Stimulated activated memory B cell treated with anti-CD40 and anti-IgM and Interleukin-4, amounts not matched to agents 10 μg/mL and 1 μg/mL and 100 μg/mL, for 72 hours (primary cell): ENCODE results near the gene COL11A1.
"Not testable (repeated sequence)": the region's sequence is repeated elsewhere in the genome, so short reads cannot be mapped to it uniquely, and the experiment has no call there.

ENCODE experiments used
- ATAC-seq: fragments of 150-1000 bp; cut with Tn5 transposase; 2 replicates; pipeline ENCODE4 v1.10.0; 2021
- H3K27ac Mint-ChIP-seq: one replicate; pipeline ENCODE4 v1.8.0; 2022; ENCODE audit warnings: mild to moderate bottlenecking, mixed read lengths
- H3K27me3 Mint-ChIP-seq: one replicate; pipeline ENCODE4 v1.8.0; 2022; ENCODE audit warnings: mixed read lengths
- H3K36me3 Mint-ChIP-seq: one replicate; pipeline ENCODE4 v1.8.0; 2022; ENCODE audit warnings: mixed read lengths
- H3K4me1 Mint-ChIP-seq: one replicate; pipeline ENCODE4 v1.8.0; 2022; ENCODE audit warnings: mixed read lengths
- H3K4me3 Mint-ChIP-seq: one replicate; pipeline ENCODE4 v1.8.0; 2022; ENCODE audit warnings: mild to moderate bottlenecking, moderate library complexity, mixed read lengths
- H3K9me3 Mint-ChIP-seq: one replicate; pipeline ENCODE4 v1.8.0; 2022; ENCODE audit warnings: mixed read lengths

Gene COL11A1

DNA sequence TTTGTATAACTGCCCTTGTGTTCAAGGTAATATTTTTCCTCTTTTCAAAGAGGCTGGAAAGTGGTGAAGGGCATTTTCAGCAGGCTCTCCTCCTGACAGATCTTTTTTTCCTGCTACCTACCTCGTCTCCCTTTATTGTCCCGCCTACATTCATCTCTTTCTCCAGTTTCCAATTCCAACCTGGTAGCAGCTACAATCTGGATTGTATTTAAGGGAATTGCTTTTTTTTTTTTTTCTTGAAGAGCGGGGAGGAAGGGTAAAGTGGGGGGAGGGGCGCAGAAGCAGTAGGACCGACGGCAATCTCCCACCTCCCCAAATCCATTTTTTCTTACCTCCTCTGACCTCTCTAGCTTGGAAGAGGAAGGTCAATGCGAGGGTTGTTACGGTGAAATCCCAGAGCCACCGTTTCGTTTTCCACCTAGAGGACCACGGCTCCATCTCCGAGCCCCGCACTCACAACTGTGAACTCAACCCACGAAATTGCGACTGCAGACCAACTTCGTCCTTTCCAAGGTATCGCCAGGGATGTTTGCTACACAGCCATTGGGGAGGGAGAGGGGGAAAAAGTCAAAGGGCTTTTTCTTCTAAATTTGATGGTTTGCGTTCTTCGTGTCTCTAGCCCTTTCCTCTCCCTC is 464 bp downstream of the COL11A1 start:
- ATAC-seq = no peak
- no peaks in the 10 kb centered on the region for H3K36me3 Mint-ChIP-seq
- H3K27ac Mint-ChIP-seq = no peak overlapping the region
- peaks cover 10% of the 10 kb centered on the region for H3K4me1 Mint-ChIP-seq
- H3K9me3 Mint-ChIP-seq = no peaks in the 10 kb centered on the region
- H3K27me3 Mint-ChIP-seq = peaks cover 31% of the 10 kb centered on the region
- H3K4me3 Mint-ChIP-seq = no peak overlapping the region

- H3K27ac Mint-ChIP-seq = no peak overlapping the region
- peak; percentile 41 for ATAC-seq
- peaks cover 31% of the 10 kb centered on the region for H3K27me3 Mint-ChIP-seq
- H3K4me1 Mint-ChIP-seq = peaks cover 10% of the 10 kb centered on the region
- no peaks in the 10 kb centered on the region for H3K9me3 Mint-ChIP-seq
- H3K4me3 Mint-ChIP-seq = peak overlapping the region; percentile 3
- H3K36me3 Mint-ChIP-seq = no peaks in the 10 kb centered on the region
Observed at GRCh38 chr1:103106426-103107341, 1.6 kb downstream of the COL11A1 start.

- Mint-ChIP-seq H3K27me3 (no peaks in the 10 kb centered on the region), H3K4me1 (no peaks in the 10 kb centered on the region), H3K4me3 (no peak overlapping the region), H3K27ac (no peak overlapping the region), H3K9me3 (no peaks in the 10 kb centered on the region), H3K36me3 (no peaks in the 10 kb centered on the region)
- ATAC-seq = peak; percentile 50
Observed at GRCh38 chr1:103101399-103101798, 6.9 kb downstream of the COL11A1 start.

DNA sequence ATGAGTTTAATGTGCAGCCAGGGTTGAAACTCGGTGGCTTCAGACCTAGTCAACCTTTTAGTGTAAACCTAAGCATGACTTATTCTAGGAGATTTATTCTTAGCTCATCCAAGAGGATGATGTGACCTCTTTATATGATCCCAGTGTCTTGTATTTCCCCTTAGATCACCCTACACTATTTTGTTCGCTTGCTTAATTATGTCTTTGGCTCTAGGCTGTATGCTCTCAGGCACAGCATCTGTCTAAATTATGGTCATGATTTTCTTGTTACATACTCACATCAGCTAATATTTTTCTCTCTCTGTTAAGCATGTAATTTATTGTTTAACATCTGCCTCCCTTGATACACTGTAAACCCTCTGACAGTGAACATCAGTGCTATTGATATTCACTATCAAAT is 19.1 kb downstream of the COL11A1 start:
- Mint-ChIP-seq H3K9me3 (no peaks in the 10 kb centered on the region), H3K27ac (no peak overlapping the region), H3K27me3 (no peaks in the 10 kb centered on the region), H3K4me1 (no peaks in the 10 kb centered on the region), H3K4me3 (no peak overlapping the region), H3K36me3 (no peaks in the 10 kb centered on the region)
- ATAC-seq = no peak

- Mint-ChIP-seq H3K4me3 (no peak overlapping the region), H3K27me3 (no peaks in the 10 kb centered on the region), H3K9me3 (no peaks in the 10 kb centered on the region), H3K27ac (no peak overlapping the region), H3K4me1 (no peaks in the 10 kb centered on the region), H3K36me3 (no peaks in the 10 kb centered on the region)
- ATAC-seq = no peak
Observed at GRCh38 chr1:103087256-103087655, 21.1 kb downstream of the COL11A1 start.

DNA sequence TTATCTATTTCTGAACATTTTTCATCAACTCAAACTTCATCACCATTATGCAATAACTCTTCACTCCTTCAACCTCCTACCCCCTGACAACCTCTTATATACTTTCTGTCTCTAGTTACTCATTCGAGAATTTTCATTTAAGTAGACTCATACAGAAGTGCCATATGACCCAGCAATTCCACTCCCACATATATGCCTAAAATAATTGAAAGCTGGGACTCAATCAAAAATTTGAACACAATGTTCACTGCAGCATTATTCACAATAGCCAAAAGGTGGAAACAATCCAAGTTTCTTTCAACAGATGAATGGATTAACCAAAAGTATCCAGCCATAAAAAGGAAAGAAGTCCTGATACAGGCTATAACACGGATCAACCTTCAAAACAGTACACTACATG is 24.1 kb downstream of the COL11A1 start:
- ATAC-seq = no peak
- no peaks in the 10 kb centered on the region for H3K27me3 Mint-ChIP-seq

DNA sequence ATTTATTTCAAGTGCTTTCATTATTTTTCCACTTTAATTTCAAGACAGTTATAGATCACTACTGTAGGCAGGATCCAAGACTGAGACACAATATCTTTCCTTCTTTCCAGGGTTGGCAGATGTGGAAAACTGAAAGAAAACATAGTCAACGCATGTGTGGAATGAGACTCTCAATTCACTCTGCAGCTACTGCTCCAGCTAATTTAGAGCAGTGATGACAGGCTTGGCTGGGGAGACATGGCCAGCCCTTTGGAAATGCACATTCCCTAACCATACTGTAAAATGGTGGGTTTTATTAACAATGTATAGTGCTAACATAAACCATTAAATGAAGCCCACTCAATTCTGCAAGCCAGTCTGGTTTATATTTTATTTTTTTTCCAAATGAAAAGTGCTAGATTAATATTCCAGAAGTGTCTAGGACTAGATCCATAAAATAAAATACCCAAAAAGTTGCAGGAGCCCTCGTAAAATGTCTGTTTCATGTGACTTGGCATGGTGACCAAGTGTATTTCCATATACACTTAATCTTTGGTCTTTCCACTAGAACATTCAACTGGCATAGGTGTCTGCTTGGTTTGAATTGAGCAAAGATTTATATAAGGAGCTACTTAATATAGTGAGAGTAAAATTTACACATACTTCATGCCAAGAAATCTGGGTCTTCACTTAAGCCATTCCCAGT is 32.9 kb downstream of the COL11A1 start:
- no peak for ATAC-seq
- no peaks in the 10 kb centered on the region for H3K4me1 Mint-ChIP-seq
- H3K27me3 Mint-ChIP-seq = no peaks in the 10 kb centered on the region
- H3K9me3 Mint-ChIP-seq = peaks cover 3% of the 10 kb centered on the region
- no peak overlapping the region for H3K27ac Mint-ChIP-seq
- H3K36me3 Mint-ChIP-seq = no peaks in the 10 kb centered on the region
- H3K4me3 Mint-ChIP-seq = no peak overlapping the region

More for the DNA sequence above, 24.1 kb downstream of the COL11A1 start:
- no peak overlapping the region for H3K27ac Mint-ChIP-seq
- H3K4me3 Mint-ChIP-seq = no peak overlapping the region
- no peaks in the 10 kb centered on the region for H3K36me3 Mint-ChIP-seq
- no peaks in the 10 kb centered on the region for H3K4me1 Mint-ChIP-seq
- H3K9me3 Mint-ChIP-seq = no peaks in the 10 kb centered on the region

DNA sequence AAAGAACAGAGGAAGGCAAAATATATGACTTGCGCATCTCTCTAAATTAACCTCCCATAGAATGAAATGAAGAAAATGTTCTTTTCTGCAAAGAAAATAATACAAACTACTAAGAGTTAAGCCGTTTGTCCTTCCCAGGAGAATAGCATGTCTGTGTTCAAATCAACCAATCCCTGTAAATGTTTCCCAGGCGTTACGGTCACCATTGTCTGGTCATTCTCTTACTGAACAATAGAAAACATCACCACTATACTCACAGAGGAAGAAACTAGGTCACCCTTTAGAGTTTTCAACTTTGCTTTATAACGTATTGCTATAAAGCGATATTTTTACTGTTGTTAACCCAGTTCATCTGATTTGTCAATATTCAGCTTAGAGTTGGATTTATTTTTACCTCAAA is 34.1 kb downstream of the COL11A1 start:
- Mint-ChIP-seq H3K36me3 (no peaks in the 10 kb centered on the region), H3K27ac (no peak overlapping the region), H3K9me3 (peaks cover 3% of the 10 kb centered on the region), H3K4me1 (no peaks in the 10 kb centered on the region), H3K4me3 (no peak overlapping the region), H3K27me3 (no peaks in the 10 kb centered on the region)
- no peak for ATAC-seq

DNA sequence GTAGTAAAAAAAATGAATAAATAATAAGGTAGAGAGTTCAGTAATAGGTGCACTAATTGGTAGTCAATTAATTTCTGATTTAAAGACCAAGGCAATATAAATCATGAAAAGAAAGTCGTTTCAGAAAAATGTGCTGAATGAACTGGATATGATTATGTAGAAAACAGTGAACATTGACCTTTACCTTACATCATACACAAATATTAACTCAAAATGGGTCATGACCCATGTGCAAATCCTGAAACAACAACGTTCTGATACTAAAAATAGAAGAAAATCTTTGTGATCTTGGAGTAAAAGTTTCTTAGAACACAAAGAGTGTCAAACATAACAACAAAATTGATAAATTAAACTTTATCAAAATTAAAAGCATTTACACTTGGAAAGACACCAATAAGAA is 39.1 kb downstream of the COL11A1 start:
- Mint-ChIP-seq H3K27me3 (no peaks in the 10 kb centered on the region), H3K36me3 (no peaks in the 10 kb centered on the region), H3K4me1 (no peaks in the 10 kb centered on the region), H3K4me3 (no peak overlapping the region), H3K9me3 (no peaks in the 10 kb centered on the region), H3K27ac (no peak overlapping the region)
- ATAC-seq = no peak

DNA sequence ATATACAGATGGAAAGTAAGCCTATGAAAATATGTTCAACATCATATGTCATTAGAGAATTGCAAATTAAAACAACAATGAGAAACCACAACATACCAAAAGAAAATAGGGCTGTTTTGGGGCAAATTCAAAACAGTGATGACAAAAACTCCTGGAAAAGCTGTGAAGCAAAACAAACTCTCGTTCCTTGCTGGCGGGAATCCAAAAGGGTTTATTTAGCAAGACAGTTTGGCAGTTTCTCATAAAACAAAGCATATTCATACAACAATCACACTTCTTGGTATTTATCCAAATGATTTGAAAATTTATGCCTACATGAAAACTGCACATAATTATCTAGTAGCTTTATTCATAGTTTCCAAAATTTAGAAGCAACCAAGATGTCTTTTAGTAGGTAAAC is 44.4 kb downstream of the COL11A1 start:
- no peaks in the 10 kb centered on the region for H3K36me3 Mint-ChIP-seq
- ATAC-seq = no peak
- no peaks in the 10 kb centered on the region for H3K27me3 Mint-ChIP-seq
- H3K9me3 Mint-ChIP-seq = no peaks in the 10 kb centered on the region
- no peaks in the 10 kb centered on the region for H3K4me1 Mint-ChIP-seq
- H3K27ac Mint-ChIP-seq = no peak overlapping the region
- H3K4me3 Mint-ChIP-seq = no peak overlapping the region

DNA sequence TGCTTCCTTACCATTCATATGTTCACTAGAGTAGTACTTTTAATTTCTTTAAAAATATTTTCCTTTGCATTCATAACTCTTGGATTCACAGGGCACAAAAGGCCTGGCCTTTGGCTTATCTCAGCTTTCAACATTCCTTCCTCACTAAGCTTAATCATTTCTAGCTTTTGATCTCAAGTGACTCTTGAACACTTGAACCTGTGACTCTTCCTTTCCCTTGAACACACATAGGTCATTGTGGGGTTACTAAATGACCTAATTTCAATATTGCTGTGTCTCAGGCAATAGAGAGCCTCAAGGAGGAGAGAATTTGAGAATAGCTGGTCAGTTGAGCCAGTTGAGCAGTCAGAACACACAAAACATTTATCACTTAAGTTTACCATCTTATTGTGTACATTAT is 49.9 kb downstream of the COL11A1 start:
- Mint-ChIP-seq H3K27me3 (no peaks in the 10 kb centered on the region), H3K4me1 (no peaks in the 10 kb centered on the region), H3K9me3 (no peaks in the 10 kb centered on the region), H3K36me3 (no peaks in the 10 kb centered on the region), H3K27ac (no peak overlapping the region), H3K4me3 (no peak overlapping the region)
- ATAC-seq = no peak

GRCh38 chr1:103056423-103056822 is 51.9 kb downstream of the COL11A1 start:
- no peak for ATAC-seq
- Mint-ChIP-seq H3K36me3 (no peaks in the 10 kb centered on the region), H3K9me3 (no peaks in the 10 kb centered on the region), H3K27me3 (no peaks in the 10 kb centered on the region), H3K4me1 (no peaks in the 10 kb centered on the region), H3K4me3 (no peak overlapping the region), H3K27ac (no peak overlapping the region)

- H3K9me3 Mint-ChIP-seq, H3K27me3 Mint-ChIP-seq, H3K36me3 Mint-ChIP-seq, H3K27ac Mint-ChIP-seq, ATAC-seq, H3K4me3 Mint-ChIP-seq, H3K4me1 Mint-ChIP-seq: not testable (repeated sequence)
Observed at GRCh38 chr1:103028110-103028509, 80.2 kb downstream of the COL11A1 start.

DNA sequence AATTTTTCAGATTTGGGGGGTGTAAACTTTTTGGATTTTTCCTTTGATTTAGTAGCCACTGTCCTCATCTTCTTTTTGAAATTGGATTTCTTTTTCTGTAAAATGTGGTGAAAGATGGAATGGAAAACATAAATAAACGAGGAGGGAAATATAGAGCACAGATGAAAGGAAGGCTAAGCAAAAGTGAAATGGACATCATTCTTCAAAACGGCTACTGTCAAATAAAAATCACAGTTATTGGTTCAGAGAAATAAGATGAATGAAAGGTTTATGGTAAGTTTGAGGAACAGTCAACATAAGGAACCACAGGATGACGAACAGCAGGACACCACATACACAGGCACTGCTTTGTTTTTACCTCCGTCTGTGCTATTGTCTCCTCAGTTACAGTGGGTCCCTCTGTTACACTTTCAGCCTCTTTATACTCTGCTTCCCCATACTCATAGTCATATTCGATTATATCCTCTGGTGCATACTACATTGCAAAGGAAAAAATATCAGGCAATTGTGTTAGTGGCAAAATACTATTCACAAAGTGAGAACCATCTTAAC is 82.4 kb downstream of the COL11A1 start:
- Mint-ChIP-seq H3K36me3 (no peaks in the 10 kb centered on the region), H3K9me3 (no peaks in the 10 kb centered on the region), H3K4me1 (no peaks in the 10 kb centered on the region), H3K27me3 (no peaks in the 10 kb centered on the region), H3K27ac (no peak overlapping the region), H3K4me3 (no peak overlapping the region)
- no peak for ATAC-seq

GRCh38 chr1:103024051-103024450 is 84.3 kb downstream of the COL11A1 start:
- Mint-ChIP-seq H3K4me1 (no peaks in the 10 kb centered on the region), H3K4me3 (no peak overlapping the region), H3K27ac (no peak overlapping the region), H3K9me3 (no peaks in the 10 kb centered on the region), H3K36me3 (no peaks in the 10 kb centered on the region), H3K27me3 (no peaks in the 10 kb centered on the region)
- ATAC-seq = no peak
